ENCODE results near the gene SMIM44. TPM values are rescaled to one million over a fixed set of nuclear protein-coding genes. Genes with fewer than 3 reads are reported as not detected.

The SMIM44 gene
- total and polyA plus RNA-seq, 9 of the 15 experiments (the other 6 are each of a cell fraction or from before 2014, with no cell fraction given): not detected

DNA sequence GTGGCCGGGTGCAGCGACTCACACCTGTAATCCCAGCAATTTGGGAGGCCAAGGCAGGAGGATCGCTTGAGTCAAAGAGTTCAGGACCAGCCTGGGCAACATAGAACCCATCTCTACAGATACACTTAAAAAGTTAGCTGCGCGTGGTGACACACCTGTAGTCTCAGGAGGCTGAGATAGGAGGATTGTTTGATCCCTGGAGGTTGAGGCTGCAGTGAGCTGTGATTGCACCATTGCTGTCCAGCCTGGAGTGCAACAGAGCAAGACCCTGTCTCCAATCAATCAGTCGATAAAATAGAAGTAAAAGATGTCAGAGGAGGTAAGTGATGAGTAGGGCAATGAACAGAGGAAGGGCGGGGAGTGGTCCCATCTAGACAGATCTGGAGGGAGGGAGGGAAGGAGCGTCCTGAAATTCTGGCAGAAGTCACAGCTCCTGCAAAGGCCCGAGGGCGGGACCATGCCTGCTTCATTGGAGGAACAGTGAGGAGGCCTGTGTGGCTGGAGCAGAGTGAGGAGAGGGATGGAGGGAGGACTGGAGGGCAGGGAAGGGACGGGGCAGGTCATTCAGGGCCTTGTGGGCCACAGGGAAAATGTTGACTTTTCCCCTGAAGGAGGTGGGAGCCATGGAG lies 12.6 kb downstream of the SMIM44 start:
- 26% methylated on average over 10 of the region's 11 CpGs for WGBS (ENCODE audit: insufficient coverage, low coverage, missing lambda C conversion rate)
- no peaks in the 10 kb centered on the region for H3K79me2 ChIP-seq (ENCODE audit: control insufficient read depth, insufficient read depth, low read length)
- intact Hi-C loops (cut with micrococcal nuclease): no loop called here
- peaks cover 7% of the 10 kb centered on the region for H3K9me3 ChIP-seq (replicated peaks; ENCODE audit: control insufficient read depth, insufficient read depth, low read depth, low read length)
- in situ Hi-C loops (cut with MboI): loop anchor here (5.0 kb wide), 1 partner anchor 143 kb away; no protein-coding TSS in a partner anchor
- H3K9ac ChIP-seq (ENCODE audit: insufficient read depth in 1 of 2, low read depth in 2 of 2, low read length in 2 of 2): no peak overlapping the region
- CTCF ChIA-PET (ENCODE audit: low intra/inter-chr PET ratio): interaction anchor here (0.9 to 2.4 kb wide), 3 partner anchors 146 to 166 kb away, joined by 3 to 11 read pairs (median 8); no protein-coding TSS in a partner anchor
- H3K27me3 ChIP-seq (ENCODE audit: control insufficient read depth in 2 of 2, insufficient read depth in 2 of 2, low read length in 2 of 2): no peaks in the 10 kb centered on the region
- no peak overlapping the region for H3K27ac ChIP-seq (ENCODE audit: extremely low read depth, low read depth, low read length)
- H3K9me1 ChIP-seq (ENCODE audit: control insufficient read depth, insufficient read depth, low read length): no peaks in the 10 kb centered on the region
- H4K20me1 ChIP-seq (replicated peaks; ENCODE audit: control insufficient read depth, insufficient read depth, low read length): no peaks in the 10 kb centered on the region
- ATAC-seq: no peak
- no peak overlapping the region for H3K4me3 ChIP-seq
- POLR2A ChIA-PET: interaction anchor here (0.7 to 1.2 kb wide), 3 partner anchors 13 to 51 kb away, joined by 3 read pairs; no protein-coding TSS in a partner anchor
- H3K4me1 ChIP-seq (replicated peaks in 1 of 2; ENCODE audit: control insufficient read depth in 2 of 2, insufficient read depth in 2 of 2, low read length in 2 of 2): peaks cover 0 to 14% of the 10 kb centered on the region in 2 experiments; a peak in 2 of 5 replicates
- no peaks in the 10 kb centered on the region for H3K36me3 ChIP-seq (ENCODE audit: control insufficient read depth, insufficient read depth, low read length)
- DNase-seq (ENCODE audit: extremely low read depth in 1 of 4, low spot score in 3 of 4): no peak
- H3K4me2 ChIP-seq (ENCODE audit: insufficient read depth, low read length): no peak overlapping the region
- FAIRE-seq: peak; percentile 64
- H2AFZ ChIP-seq (ENCODE audit: low read depth, low read length): no peak overlapping the region
- no TSS peak for BruUV-seq (replicated peaks)
- TF ChIP-seq, protein P1, sequence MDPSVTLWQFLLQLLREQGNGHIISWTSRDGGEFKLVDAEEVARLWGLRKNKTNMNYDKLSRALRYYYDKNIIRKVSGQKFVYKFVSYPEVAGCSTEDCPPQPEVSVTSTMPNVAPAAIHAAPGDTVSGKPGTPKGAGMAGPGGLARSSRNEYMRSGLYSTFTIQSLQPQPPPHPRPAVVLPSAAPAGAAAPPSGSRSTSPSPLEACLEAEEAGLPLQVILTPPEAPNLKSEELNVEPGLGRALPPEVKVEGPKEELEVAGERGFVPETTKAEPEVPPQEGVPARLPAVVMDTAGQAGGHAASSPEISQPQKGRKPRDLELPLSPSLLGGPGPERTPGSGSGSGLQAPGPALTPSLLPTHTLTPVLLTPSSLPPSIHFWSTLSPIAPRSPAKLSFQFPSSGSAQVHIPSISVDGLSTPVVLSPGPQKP (CRISPR knock-in tag; IDR thresholded peaks at IDR 0.05): no peak
- TF ChIP-seq ATF7 (IDR thresholded peaks at IDR 0.05) (no peak), NFIC (IDR thresholded peaks at IDR 0.05) (no peak), CHD1 (IDR thresholded peaks at IDR 0.05; ENCODE audit: low read length) (no peak), CEBPG (CRISPR knock-in tag; IDR thresholded peaks at IDR 0.05) (no peak), CEBPG (tag; conservative IDR thresholded peaks at IDR 0.05 in 1 of 2, IDR thresholded peaks at IDR 0.05 in 1 of 2) (no peak), ZNF507 (tag; conservative IDR thresholded peaks at IDR 0.05) (no peak)
- TF ChIP-seq, protein P2, sequence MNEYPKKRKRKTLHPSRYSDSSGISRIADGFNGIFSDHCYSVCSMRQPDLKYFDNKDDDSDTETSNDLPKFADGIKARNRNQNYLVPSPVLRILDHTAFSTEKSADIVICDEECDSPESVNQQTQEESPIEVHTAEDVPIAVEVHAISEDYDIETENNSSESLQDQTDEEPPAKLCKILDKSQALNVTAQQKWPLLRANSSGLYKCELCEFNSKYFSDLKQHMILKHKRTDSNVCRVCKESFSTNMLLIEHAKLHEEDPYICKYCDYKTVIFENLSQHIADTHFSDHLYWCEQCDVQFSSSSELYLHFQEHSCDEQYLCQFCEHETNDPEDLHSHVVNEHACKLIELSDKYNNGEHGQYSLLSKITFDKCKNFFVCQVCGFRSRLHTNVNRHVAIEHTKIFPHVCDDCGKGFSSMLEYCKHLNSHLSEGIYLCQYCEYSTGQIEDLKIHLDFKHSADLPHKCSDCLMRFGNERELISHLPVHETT (CRISPR knock-in tag; conservative IDR thresholded peaks at IDR 0.05 in 1 of 2, IDR thresholded peaks at IDR 0.05 in 1 of 2): no peak
- TF ChIP-seq, protein P3, sequence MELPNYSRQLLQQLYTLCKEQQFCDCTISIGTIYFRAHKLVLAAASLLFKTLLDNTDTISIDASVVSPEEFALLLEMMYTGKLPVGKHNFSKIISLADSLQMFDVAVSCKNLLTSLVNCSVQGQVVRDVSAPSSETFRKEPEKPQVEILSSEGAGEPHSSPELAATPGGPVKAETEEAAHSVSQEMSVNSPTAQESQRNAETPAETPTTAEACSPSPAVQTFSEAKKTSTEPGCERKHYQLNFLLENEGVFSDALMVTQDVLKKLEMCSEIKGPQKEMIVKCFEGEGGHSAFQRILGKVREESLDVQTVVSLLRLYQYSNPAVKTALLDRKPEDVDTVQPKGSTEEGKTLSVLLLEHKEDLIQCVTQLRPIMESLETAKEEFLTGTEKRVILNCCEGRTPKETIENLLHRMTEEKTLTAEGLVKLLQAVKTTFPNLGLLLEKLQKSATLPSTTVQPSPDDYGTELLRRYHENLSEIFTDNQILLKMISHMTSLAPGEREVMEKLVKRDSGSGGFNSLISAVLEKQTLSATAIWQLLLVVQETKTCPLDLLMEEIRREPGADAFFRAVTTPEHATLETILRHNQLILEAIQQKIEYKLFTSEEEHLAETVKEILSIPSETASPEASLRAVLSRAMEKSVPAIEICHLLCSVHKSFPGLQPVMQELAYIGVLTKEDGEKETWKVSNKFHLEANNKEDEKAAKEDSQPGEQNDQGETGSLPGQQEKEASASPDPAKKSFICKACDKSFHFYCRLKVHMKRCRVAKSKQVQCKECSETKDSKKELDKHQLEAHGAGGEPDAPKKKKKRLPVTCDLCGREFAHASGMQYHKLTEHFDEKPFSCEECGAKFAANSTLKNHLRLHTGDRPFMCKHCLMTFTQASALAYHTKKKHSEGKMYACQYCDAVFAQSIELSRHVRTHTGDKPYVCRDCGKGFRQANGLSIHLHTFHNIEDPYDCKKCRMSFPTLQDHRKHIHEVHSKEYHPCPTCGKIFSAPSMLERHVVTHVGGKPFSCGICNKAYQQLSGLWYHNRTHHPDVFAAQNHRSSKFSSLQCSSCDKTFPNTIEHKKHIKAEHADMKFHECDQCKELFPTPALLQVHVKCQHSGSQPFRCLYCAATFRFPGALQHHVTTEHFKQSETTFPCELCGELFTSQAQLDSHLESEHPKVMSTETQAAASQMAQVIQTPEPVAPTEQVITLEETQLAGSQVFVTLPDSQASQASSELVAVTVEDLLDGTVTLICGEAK (IDR thresholded peaks at IDR 0.05): no peak
- TF ChIP-seq, protein P3 (CRISPR knock-in tag; IDR thresholded peaks at IDR 0.05): no peak

All from K562 (cell line).